ENCODE measurements around the gene COL23A1.
A peak's percentile ranks its signal among the peaks of the same experiment; 100 is the strongest.

Gene COL23A1

GRCh38 chr5:178357678-178358077, 232.5 kb downstream of the COL23A1 start:
- H3K4me3 ChIP-seq (ENCODE audit: low read length), result no peak overlapping the region
- TF ChIP-seq CTCF (IDR thresholded peaks at IDR 0.05; ENCODE audit: insufficient read depth, low read depth, low read length, missing control alignments), result no peak
- no peak for DNase-seq (ENCODE audit: low read depth)

- no peak for DNase-seq (ENCODE audit: low read depth)
- no peak for TF ChIP-seq CTCF (IDR thresholded peaks at IDR 0.05; ENCODE audit: insufficient read depth, low read depth, low read length, missing control alignments)
Observed at GRCh38 chr5:178357121-178357521, 233.1 kb downstream of the COL23A1 start.

GRCh38 chr5:178356431-178356872, 233.7 kb downstream of the COL23A1 start:
- DNase-seq (ENCODE audit: low read depth), result no peak
- no peak overlapping the region for H3K4me3 ChIP-seq (ENCODE audit: low read length)
- no peak for TF ChIP-seq CTCF (IDR thresholded peaks at IDR 0.05; ENCODE audit: insufficient read depth, low read depth, low read length, missing control alignments)

More at GRCh38 chr5:178357121-178357521, 233.1 kb downstream of the COL23A1 start:
- H3K4me3 ChIP-seq (ENCODE audit: low read length), result no peak overlapping the region

- TF ChIP-seq CTCF (IDR thresholded peaks at IDR 0.05; ENCODE audit: insufficient read depth, low read depth, low read length, missing control alignments), result no peak
- peak; percentile 4 for DNase-seq (ENCODE audit: low read depth)
- no peak overlapping the region for H3K4me3 ChIP-seq (ENCODE audit: low read length)
Observed at GRCh38 chr5:178355671-178356070, 234.5 kb downstream of the COL23A1 start.

- DNase-seq (ENCODE audit: low read depth), result no peak
- no peak for TF ChIP-seq CTCF (IDR thresholded peaks at IDR 0.05; ENCODE audit: insufficient read depth, low read depth, low read length, missing control alignments)
Observed at GRCh38 chr5:178353461-178353860, 236.7 kb downstream of the COL23A1 start.

GRCh38 chr5:178352035-178352349, 238.2 kb downstream of the COL23A1 start:
- no peak overlapping the region for H3K4me3 ChIP-seq (ENCODE audit: low read length)
- no peak for DNase-seq (ENCODE audit: low read depth)
- no peak for TF ChIP-seq CTCF (IDR thresholded peaks at IDR 0.05; ENCODE audit: insufficient read depth, low read depth, low read length, missing control alignments)

More at GRCh38 chr5:178353461-178353860, 236.7 kb downstream of the COL23A1 start:
- no peak overlapping the region for H3K4me3 ChIP-seq (ENCODE audit: low read length)

- H3K4me3 ChIP-seq (ENCODE audit: low read length), result no peak overlapping the region
Observed at GRCh38 chr5:178351221-178352034, 238.8 kb downstream of the COL23A1 start.

More at GRCh38 chr5:178351221-178352034, 238.8 kb downstream of the COL23A1 start:
- TF ChIP-seq CTCF (IDR thresholded peaks at IDR 0.05; ENCODE audit: insufficient read depth, low read depth, low read length, missing control alignments), result no peak
- DNase-seq (ENCODE audit: low read depth), result no peak

All from epithelial cell of esophagus (primary cell).